H9 (cell line): ENCODE data around the gene SCN11A. TPM values are rescaled to one million over a fixed set of nuclear protein-coding genes. Genes with fewer than 3 reads are reported as not detected.

Experiments
- DNase-seq: peaks from one replicate; pipeline ENCODE4 v3.0.0-alpha.2; 2017
- H2AFZ ChIP-seq: one replicate; pipeline ENCODE4 v1.6.1; 2013; ENCODE audit warnings: mild to moderate bottlenecking, low read length, control low read depth, moderate library complexity
- H2AK5ac ChIP-seq: 2 replicates; pipeline ENCODE4 v1.6.1; 2013; ENCODE audit warnings: low read length, control low read depth, mixed read lengths; ENCODE audit not compliant: insufficient read length
- H2BK120ac ChIP-seq: one replicate; pipeline ENCODE4 v1.6.1; 2013; ENCODE audit warnings: low read depth, mild to moderate bottlenecking, low read length, control low read depth, inconsistent platforms; ENCODE audit not compliant: poor library complexity, severe bottlenecking
- H2BK12ac ChIP-seq: 2 replicates; pipeline ENCODE4 v1.6.1; 2013; ENCODE audit warnings: low read length, control low read depth, mixed read lengths, low read depth; ENCODE audit not compliant: insufficient read length
- H2BK15ac ChIP-seq: 2 replicates; pipeline ENCODE4 v1.6.1; 2013; ENCODE audit warnings: low read depth, low read length, control low read depth
- H2BK20ac ChIP-seq: one replicate; pipeline ENCODE4 v1.6.1; 2013; ENCODE audit warnings: low read depth, mild to moderate bottlenecking, low read length, control low read depth, inconsistent platforms; ENCODE audit not compliant: poor library complexity, severe bottlenecking
- H2BK5ac ChIP-seq: 2 replicates; pipeline ENCODE4 v1.6.1; 2013; ENCODE audit warnings: low read length, control low read depth, mixed read lengths; ENCODE audit not compliant: insufficient read length
- H3K14ac ChIP-seq: 2 replicates; pipeline ENCODE4 v1.6.1; 2013; ENCODE audit warnings: low read length, control low read depth; ENCODE audit not compliant: insufficient read depth
- H3K18ac ChIP-seq: 2 replicates; pipeline ENCODE4 v1.6.1; 2013; ENCODE audit warnings: low read depth, mild to moderate bottlenecking, mixed read lengths, low read length, control low read depth; ENCODE audit not compliant: insufficient read length
- H3K23ac ChIP-seq: 2 replicates; pipeline ENCODE4 v1.6.1; 2013; ENCODE audit warnings: low read length, control low read depth, mixed read lengths, low read depth; ENCODE audit not compliant: insufficient read length
- H3K23me2 ChIP-seq: 2 replicates; pipeline ENCODE4 v1.6.1; 2013; ENCODE audit warnings: low read depth, mild to moderate bottlenecking, mixed read lengths, low read length, control low read depth; ENCODE audit not compliant: insufficient read length, poor library complexity, severe bottlenecking
- H3K27ac ChIP-seq: 2 replicates; pipeline ENCODE4 v1.5.1; 2013; ENCODE audit warnings: low read length, control low read depth, mixed read lengths, low read depth; ENCODE audit not compliant: insufficient read length
- H3K27me3 ChIP-seq: 2 replicates; pipeline ENCODE4 v1.6.1; 2013; ENCODE audit warnings: low read length, control low read depth, inconsistent platforms; ENCODE audit not compliant: insufficient read depth
- H3K4ac ChIP-seq: 2 replicates; pipeline ENCODE4 v1.6.1; 2013; ENCODE audit warnings: low read depth, mild to moderate bottlenecking, control low read depth, inconsistent platforms, low read length, moderate library complexity
- H3K4me1 ChIP-seq: 2 replicates; pipeline ENCODE4 v1.6.1; 2013; ENCODE audit warnings: low read length, control low read depth, inconsistent platforms; ENCODE audit not compliant: insufficient read depth
- H3K4me2 ChIP-seq: 2 replicates; pipeline ENCODE4 v1.6.1; 2013; ENCODE audit warnings: low read length, control low read depth, mixed read lengths; ENCODE audit not compliant: insufficient read length, insufficient read depth
- H3K56ac ChIP-seq: 2 replicates; pipeline ENCODE4 v1.6.1; 2013; ENCODE audit warnings: low read depth, mild to moderate bottlenecking, mixed read lengths, low read length, control low read depth; ENCODE audit not compliant: insufficient read length
- H3K79me1 ChIP-seq: 2 replicates; pipeline ENCODE4 v1.6.1; 2013; ENCODE audit warnings: low read depth, mild to moderate bottlenecking, moderate library complexity, low read length, control low read depth, inconsistent platforms; ENCODE audit not compliant: insufficient read depth, poor library complexity, severe bottlenecking
- H3K79me2 ChIP-seq: 2 replicates; pipeline ENCODE4 v1.6.1; 2013; ENCODE audit warnings: low read length, control low read depth, inconsistent platforms; ENCODE audit not compliant: insufficient read depth
- H3K9ac ChIP-seq: 2 replicates; pipeline ENCODE4 v1.6.1; 2013; ENCODE audit warnings: low read length, control low read depth, mixed read lengths; ENCODE audit not compliant: insufficient read length; ENCODE audit errors: extremely low read depth
- H3K9me3 ChIP-seq: one replicate; pipeline ENCODE4 v1.6.1; 2013; ENCODE audit warnings: low read depth, low read length, inconsistent platforms; ENCODE audit not compliant: control insufficient read depth
- H3T11ph ChIP-seq: one replicate; pipeline ENCODE4 v1.6.1; 2013; ENCODE audit warnings: mild to moderate bottlenecking, low read length, control low read depth, inconsistent platforms
- H4K20me1 ChIP-seq: one replicate; pipeline ENCODE4 v1.6.1; 2013; ENCODE audit not compliant: control insufficient read depth, insufficient read length, insufficient read depth
- H4K5ac ChIP-seq: 2 replicates; pipeline ENCODE4 v1.6.1; 2013; ENCODE audit warnings: low read depth, mild to moderate bottlenecking, mixed read lengths, low read length, control low read depth; ENCODE audit not compliant: insufficient read length
- H4K8ac ChIP-seq: replicated peaks from 2 replicates; pipeline ENCODE4 v1.6.1; 2013; ENCODE audit warnings: low read length, control low read depth, mixed read lengths, low read depth; ENCODE audit not compliant: insufficient read length
- H4K91ac ChIP-seq: 2 replicates; pipeline ENCODE4 v1.6.1; 2013; ENCODE audit warnings: low read depth, mild to moderate bottlenecking, moderate library complexity, mixed read lengths, low read length, control low read depth; ENCODE audit not compliant: insufficient read length
- H3K27ac Mint-ChIP-seq, 3 experiments: 2 replicates in 2 of 3; 3 replicates in 1 of 3; pipeline ENCODE4 v1.8.0; 2020 to 2021; ENCODE audit warnings: mixed read lengths in 3 of 3, mild to moderate bottlenecking in 1 of 3, moderate library complexity in 1 of 3
- H3K27me3 Mint-ChIP-seq: 2 replicates; pipeline ENCODE4 v1.8.0; 2021; ENCODE audit warnings: low read depth, mild to moderate bottlenecking, moderate library complexity, mixed read lengths
- H3K36me3 Mint-ChIP-seq, 3 experiments: 2 replicates in 2 of 3; 3 replicates in 1 of 3; pipeline ENCODE4 v1.8.0; 2020 to 2021; ENCODE audit warnings: low read depth in 3 of 3, mixed read lengths in 3 of 3; ENCODE audit not compliant: insufficient read depth in 1 of 3
- H3K4me1 Mint-ChIP-seq, 2 experiments: 2 replicates each; pipeline ENCODE4 v1.8.0; 2020; ENCODE audit warnings: mixed read lengths in 2 of 2
- H3K4me3 Mint-ChIP-seq, 2 experiments: 2 replicates in 1 of 2; 3 replicates in 1 of 2; pipeline ENCODE4 v1.8.0; 2020 to 2021; ENCODE audit warnings: mild to moderate bottlenecking in 2 of 2, mixed read lengths in 2 of 2, moderate library complexity in 1 of 2
- H3K9me3 Mint-ChIP-seq, 2 experiments: 2 replicates in 1 of 2; 3 replicates in 1 of 2; pipeline ENCODE4 v1.8.0; 2020; ENCODE audit warnings: mild to moderate bottlenecking in 2 of 2, mixed read lengths in 2 of 2, moderate library complexity in 1 of 2
- WGBS: extraction: QIAGEN DNeasy Blood & Tissue Kit; methylation state at CpG from one replicate; pipeline ENCODE4 v1.1.7; 2013; ENCODE audit warnings: missing lambda C conversion rate, low lambda C conversion rate, mixed read lengths; ENCODE audit not compliant: insufficient read length; ENCODE audit errors: extremely low coverage; 5-methylcytosine and 5-hydroxymethylcytosine counted together
- total RNA-seq: library from RNA; stranded (reverse); gene quantifications from 2 replicates; pipeline ENCODE4 v1.2.1, GENCODE V29; 2021
- TF ChIP-seq, protein P1 (sequence below): fragments of 200-600 bp; sonication (generic); conservative IDR thresholded peaks from 3 replicates; pipeline ENCODE4 v1.8.0; 2021; ENCODE audit warnings: antibody characterized with exemption, mild to moderate bottlenecking

SCN11A gene
- total RNA-seq, 1 experiment from 2014 or later: 0.17 TPM

DNA sequence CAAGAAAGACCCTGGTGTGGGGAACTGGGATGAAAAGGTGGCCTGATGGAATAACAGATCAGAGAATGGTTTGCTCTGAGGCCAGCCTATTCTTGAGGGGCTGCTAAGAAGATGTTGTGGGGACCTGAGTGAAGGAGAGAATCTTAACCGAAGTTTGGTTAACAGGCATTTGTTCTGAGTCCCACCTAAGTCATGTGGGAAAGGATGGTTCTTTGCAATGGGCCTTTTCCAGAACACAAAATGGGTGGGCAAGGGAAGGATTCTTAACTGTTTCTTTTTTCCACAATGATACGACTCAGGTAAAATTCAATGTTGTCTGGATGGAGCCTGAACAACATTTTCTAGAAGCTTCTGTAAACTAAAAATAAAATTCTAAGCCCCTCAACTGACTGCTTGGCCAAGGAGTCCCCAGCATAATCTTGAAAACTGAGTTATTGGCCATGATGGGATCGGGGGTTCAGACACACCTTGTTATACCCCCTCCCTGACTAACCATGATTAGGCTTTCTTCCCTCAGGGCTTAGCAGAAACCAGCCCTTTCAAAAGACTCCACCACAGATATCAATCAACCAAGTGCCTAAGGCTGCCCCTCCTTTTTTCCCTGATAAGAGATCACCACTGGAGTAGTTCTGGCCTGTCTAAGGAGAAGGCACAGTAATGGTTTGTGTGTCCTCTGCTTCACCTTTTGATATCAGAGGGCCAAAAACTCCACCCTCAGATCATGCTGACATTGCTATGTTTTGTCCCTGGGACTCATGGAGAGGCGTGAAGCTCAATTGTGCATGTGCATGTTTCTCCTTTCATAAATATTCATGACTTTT lies 30.1 kb downstream of the SCN11A start:
- Histone ChIP-seq H3K79me1 (no peaks in the 10 kb centered on the region), H3K14ac (no peak overlapping the region), H4K5ac (no peak overlapping the region), H2BK12ac (no peak overlapping the region), H4K8ac (no peak overlapping the region), H3K9me3 (no peaks in the 10 kb centered on the region), H3K79me2 (no peaks in the 10 kb centered on the region), H3K27ac (no peak overlapping the region), H3K27me3 (no peaks in the 10 kb centered on the region), H4K20me1 (no peaks in the 10 kb centered on the region), H3K4me2 (no peak overlapping the region), H4K91ac (no peak overlapping the region), H2BK120ac (no peak overlapping the region), H3K23ac (no peak overlapping the region), H3K9ac (no peak overlapping the region), H2BK15ac (no peak overlapping the region), H3K4ac (no peak overlapping the region), H3K18ac (no peak overlapping the region), H2BK5ac (no peak overlapping the region), H2AK5ac (no peak overlapping the region), H2BK20ac (no peak overlapping the region), H2AFZ (no peak overlapping the region), H3T11ph (no peak overlapping the region), H3K4me1 (no peaks in the 10 kb centered on the region), H3K23me2 (no peaks in the 10 kb centered on the region), H3K56ac (no peak overlapping the region)
- Mint-ChIP-seq H3K4me1 (no peaks in the 10 kb centered on the region), H3K27ac (no peak overlapping the region), H3K4me3 (no peak overlapping the region), H3K27me3 (peaks cover 3% of the 10 kb centered on the region), H3K36me3 (no peaks in the 10 kb centered on the region), H3K9me3 (no peaks in the 10 kb centered on the region)
- WGBS: no CpG with 5 or more reads among the region's 4 CpGs
- TF ChIP-seq, protein P1, sequence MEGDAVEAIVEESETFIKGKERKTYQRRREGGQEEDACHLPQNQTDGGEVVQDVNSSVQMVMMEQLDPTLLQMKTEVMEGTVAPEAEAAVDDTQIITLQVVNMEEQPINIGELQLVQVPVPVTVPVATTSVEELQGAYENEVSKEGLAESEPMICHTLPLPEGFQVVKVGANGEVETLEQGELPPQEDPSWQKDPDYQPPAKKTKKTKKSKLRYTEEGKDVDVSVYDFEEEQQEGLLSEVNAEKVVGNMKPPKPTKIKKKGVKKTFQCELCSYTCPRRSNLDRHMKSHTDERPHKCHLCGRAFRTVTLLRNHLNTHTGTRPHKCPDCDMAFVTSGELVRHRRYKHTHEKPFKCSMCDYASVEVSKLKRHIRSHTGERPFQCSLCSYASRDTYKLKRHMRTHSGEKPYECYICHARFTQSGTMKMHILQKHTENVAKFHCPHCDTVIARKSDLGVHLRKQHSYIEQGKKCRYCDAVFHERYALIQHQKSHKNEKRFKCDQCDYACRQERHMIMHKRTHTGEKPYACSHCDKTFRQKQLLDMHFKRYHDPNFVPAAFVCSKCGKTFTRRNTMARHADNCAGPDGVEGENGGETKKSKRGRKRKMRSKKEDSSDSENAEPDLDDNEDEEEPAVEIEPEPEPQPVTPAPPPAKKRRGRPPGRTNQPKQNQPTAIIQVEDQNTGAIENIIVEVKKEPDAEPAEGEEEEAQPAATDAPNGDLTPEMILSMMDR: no peak
- DNase-seq: no peak
